ENCODE measurements around the gene EVA1A. TPM values are rescaled to one million over a fixed set of nuclear protein-coding genes. Genes with fewer than 3 reads are reported as not detected.

The EVA1A gene
- total and polyA plus RNA-seq, 2 of the 8 experiments (the other 6 are each of a cell fraction or from before 2014, with no cell fraction given): 2.4 to 4.3 TPM

DNA sequence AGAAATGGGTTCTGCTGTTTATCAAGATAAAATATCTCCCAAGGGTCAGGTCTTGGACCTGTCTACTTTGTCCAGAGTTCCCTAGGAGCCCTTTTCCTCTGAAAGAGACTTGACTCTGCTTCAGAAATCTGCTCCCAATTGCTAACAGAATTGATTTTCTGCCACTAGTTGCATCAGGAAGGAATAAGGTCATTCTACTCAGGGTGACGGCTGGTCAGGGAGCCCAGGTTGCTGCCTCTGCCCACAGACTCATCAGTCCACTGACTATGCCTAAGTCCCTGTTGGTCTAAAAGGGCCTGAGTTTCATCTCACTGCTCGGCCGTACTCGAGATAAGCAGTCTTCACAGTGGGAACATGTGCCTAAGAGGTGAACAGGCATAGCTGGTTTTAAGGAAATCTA is 61.2 kb downstream of the EVA1A start (continued):
- TF ChIP-seq, protein P1, sequence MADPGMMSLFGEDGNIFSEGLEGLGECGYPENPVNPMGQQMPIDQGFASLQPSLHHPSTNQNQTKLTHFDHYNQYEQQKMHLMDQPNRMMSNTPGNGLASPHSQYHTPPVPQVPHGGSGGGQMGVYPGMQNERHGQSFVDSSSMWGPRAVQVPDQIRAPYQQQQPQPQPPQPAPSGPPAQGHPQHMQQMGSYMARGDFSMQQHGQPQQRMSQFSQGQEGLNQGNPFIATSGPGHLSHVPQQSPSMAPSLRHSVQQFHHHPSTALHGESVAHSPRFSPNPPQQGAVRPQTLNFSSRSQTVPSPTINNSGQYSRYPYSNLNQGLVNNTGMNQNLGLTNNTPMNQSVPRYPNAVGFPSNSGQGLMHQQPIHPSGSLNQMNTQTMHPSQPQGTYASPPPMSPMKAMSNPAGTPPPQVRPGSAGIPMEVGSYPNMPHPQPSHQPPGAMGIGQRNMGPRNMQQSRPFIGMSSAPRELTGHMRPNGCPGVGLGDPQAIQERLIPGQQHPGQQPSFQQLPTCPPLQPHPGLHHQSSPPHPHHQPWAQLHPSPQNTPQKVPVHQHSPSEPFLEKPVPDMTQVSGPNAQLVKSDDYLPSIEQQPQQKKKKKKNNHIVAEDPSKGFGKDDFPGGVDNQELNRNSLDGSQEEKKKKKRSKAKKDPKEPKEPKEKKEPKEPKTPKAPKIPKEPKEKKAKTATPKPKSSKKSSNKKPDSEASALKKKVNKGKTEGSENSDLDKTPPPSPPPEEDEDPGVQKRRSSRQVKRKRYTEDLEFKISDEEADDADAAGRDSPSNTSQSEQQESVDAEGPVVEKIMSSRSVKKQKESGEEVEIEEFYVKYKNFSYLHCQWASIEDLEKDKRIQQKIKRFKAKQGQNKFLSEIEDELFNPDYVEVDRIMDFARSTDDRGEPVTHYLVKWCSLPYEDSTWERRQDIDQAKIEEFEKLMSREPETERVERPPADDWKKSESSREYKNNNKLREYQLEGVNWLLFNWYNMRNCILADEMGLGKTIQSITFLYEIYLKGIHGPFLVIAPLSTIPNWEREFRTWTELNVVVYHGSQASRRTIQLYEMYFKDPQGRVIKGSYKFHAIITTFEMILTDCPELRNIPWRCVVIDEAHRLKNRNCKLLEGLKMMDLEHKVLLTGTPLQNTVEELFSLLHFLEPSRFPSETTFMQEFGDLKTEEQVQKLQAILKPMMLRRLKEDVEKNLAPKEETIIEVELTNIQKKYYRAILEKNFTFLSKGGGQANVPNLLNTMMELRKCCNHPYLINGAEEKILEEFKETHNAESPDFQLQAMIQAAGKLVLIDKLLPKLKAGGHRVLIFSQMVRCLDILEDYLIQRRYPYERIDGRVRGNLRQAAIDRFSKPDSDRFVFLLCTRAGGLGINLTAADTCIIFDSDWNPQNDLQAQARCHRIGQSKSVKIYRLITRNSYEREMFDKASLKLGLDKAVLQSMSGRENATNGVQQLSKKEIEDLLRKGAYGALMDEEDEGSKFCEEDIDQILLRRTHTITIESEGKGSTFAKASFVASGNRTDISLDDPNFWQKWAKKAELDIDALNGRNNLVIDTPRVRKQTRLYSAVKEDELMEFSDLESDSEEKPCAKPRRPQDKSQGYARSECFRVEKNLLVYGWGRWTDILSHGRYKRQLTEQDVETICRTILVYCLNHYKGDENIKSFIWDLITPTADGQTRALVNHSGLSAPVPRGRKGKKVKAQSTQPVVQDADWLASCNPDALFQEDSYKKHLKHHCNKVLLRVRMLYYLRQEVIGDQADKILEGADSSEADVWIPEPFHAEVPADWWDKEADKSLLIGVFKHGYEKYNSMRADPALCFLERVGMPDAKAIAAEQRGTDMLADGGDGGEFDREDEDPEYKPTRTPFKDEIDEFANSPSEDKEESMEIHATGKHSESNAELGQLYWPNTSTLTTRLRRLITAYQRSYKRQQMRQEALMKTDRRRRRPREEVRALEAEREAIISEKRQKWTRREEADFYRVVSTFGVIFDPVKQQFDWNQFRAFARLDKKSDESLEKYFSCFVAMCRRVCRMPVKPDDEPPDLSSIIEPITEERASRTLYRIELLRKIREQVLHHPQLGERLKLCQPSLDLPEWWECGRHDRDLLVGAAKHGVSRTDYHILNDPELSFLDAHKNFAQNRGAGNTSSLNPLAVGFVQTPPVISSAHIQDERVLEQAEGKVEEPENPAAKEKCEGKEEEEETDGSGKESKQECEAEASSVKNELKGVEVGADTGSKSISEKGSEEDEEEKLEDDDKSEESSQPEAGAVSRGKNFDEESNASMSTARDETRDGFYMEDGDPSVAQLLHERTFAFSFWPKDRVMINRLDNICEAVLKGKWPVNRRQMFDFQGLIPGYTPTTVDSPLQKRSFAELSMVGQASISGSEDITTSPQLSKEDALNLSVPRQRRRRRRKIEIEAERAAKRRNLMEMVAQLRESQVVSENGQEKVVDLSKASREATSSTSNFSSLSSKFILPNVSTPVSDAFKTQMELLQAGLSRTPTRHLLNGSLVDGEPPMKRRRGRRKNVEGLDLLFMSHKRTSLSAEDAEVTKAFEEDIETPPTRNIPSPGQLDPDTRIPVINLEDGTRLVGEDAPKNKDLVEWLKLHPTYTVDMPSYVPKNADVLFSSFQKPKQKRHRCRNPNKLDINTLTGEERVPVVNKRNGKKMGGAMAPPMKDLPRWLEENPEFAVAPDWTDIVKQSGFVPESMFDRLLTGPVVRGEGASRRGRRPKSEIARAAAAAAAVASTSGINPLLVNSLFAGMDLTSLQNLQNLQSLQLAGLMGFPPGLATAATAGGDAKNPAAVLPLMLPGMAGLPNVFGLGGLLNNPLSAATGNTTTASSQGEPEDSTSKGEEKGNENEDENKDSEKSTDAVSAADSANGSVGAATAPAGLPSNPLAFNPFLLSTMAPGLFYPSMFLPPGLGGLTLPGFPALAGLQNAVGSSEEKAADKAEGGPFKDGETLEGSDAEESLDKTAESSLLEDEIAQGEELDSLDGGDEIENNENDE (IDR thresholded peaks at IDR 0.05; ENCODE audit: insufficient replicate concordance, low read length): no peak
- TF ChIP-seq, protein P2, sequence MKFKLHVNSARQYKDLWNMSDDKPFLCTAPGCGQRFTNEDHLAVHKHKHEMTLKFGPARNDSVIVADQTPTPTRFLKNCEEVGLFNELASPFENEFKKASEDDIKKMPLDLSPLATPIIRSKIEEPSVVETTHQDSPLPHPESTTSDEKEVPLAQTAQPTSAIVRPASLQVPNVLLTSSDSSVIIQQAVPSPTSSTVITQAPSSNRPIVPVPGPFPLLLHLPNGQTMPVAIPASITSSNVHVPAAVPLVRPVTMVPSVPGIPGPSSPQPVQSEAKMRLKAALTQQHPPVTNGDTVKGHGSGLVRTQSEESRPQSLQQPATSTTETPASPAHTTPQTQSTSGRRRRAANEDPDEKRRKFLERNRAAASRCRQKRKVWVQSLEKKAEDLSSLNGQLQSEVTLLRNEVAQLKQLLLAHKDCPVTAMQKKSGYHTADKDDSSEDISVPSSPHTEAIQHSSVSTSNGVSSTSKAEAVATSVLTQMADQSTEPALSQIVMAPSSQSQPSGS (IDR thresholded peaks at IDR 0.05; ENCODE audit: low read length): no peak
- no peak for TF ChIP-seq EGR1 (IDR thresholded peaks at IDR 0.05; ENCODE audit: borderline replicate concordance, low read depth, low read length)
- TF ChIP-seq SAP30 (IDR thresholded peaks at IDR 0.05; ENCODE audit: insufficient read depth, insufficient replicate concordance, low read length): no peak
- TF ChIP-seq TCF12 (IDR thresholded peaks at IDR 0.05; ENCODE audit: low read depth, low read length): no peak

All from H1 (cell line).